Fibroblast of the aortic adventitia (primary cell): ENCODE results near the gene FBXL13. TPM values are rescaled to one million over a fixed set of nuclear protein-coding genes. Genes with fewer than 3 reads are reported as not detected.

Source experiments
- DNase-seq: peaks from one replicate; pipeline ENCODE4 v3.0.0-alpha.2; 2010; ENCODE audit warnings: low read depth
- H3K4me3 ChIP-seq: 2 replicates; pipeline ENCODE4 v1.5.1; 2011; ENCODE audit warnings: low read depth, mild to moderate bottlenecking, control low read depth, low read length, moderate library complexity
- CTCF ChIP-seq: IDR thresholded peaks from 2 replicates; pipeline ENCODE4 v1.5.1; 2011; ENCODE audit warnings: mild to moderate bottlenecking, low read length, control low read depth, inconsistent platforms; ENCODE audit not compliant: insufficient read depth
- total RNA-seq: library from RNA; depleted of rRNA; stranded (reverse); fragments of >200 nt; gene quantifications from 2 replicates; pipeline ENCODE4 v1.2.3, GENCODE V29; 2012; ENCODE audit warnings: low replicate concordance

The FBXL13 gene
- total RNA-seq, 1 donor = 3.4 TPM

GRCh38 chr7:102938679-102939078, 135.9 kb downstream of the FBXL13 start:
- DNase-seq = no peak
- no peak for TF ChIP-seq CTCF
- no peak overlapping the region for H3K4me3 ChIP-seq

GRCh38 chr7:102935450-102936115, 139.0 kb downstream of the FBXL13 start:
- peak; percentile 83 for DNase-seq
- no peak for TF ChIP-seq CTCF
- peak overlapping the region; percentile 34 for H3K4me3 ChIP-seq

GRCh38 chr7:102934701-102935100, 139.9 kb downstream of the FBXL13 start:
- H3K4me3 ChIP-seq = peak overlapping the region; percentile 54
- TF ChIP-seq CTCF = no peak
- peak; percentile 52 for DNase-seq

- TF ChIP-seq CTCF = no peak
- peak overlapping the region; percentile 54 for H3K4me3 ChIP-seq
- peak; percentile 64 for DNase-seq
Measured at GRCh38 chr7:102934239-102934638, 140.4 kb downstream of the FBXL13 start.

GRCh38 chr7:102933763-102934162, 140.8 kb downstream of the FBXL13 start:
- H3K4me3 ChIP-seq = no peak overlapping the region
- no peak for TF ChIP-seq CTCF
- DNase-seq = peak; percentile 100

- no peak for TF ChIP-seq CTCF
- DNase-seq = no peak
- no peak overlapping the region for H3K4me3 ChIP-seq
Measured at GRCh38 chr7:102931757-102932156, 142.8 kb downstream of the FBXL13 start.
